WTC11 (cell line): ENCODE measurements around the gene LEKR1. TPM values are rescaled to one million over a fixed set of nuclear protein-coding genes. Genes with fewer than 3 reads are reported as not detected.

Experiments
- ATAC-seq: fragments of 200-7000 bp; cut with Tn5 transposase; 2 replicates; pipeline ENCODE4 v1.10.0; 2021; ENCODE audit warnings: mild to moderate bottlenecking, moderate library complexity
- CTCF ChIA-PET: fragments of 300-600 bp; sonication (Branson Sonifier 250); formaldehyde crosslinking; loops from one replicate; lab custom pipeline; 2021; ENCODE audit warnings: antibody characterized with exemption; lab: Charles Lee
- POLR2A ChIA-PET: fragments of 350-600 bp; sonication (Branson Sonifier 250); formaldehyde crosslinking; loops from one replicate; lab custom pipeline; 2021; ENCODE audit warnings: antibody characterized with exemption; lab: Charles Lee
- DNase-seq: peaks from one replicate; pipeline ENCODE4 v3.0.0; 2021; ENCODE audit warnings: low spot score
- H3K27ac Mint-ChIP-seq: 2 replicates; pipeline ENCODE4 v1.8.0; 2021; ENCODE audit warnings: mixed read lengths
- H3K27me3 Mint-ChIP-seq: 2 replicates; pipeline ENCODE4 v1.8.0; 2021; ENCODE audit warnings: low read depth, mild to moderate bottlenecking, moderate library complexity, mixed read lengths
- H3K36me3 Mint-ChIP-seq: 2 replicates; pipeline ENCODE4 v1.8.0; 2021; ENCODE audit warnings: mixed read lengths
- H3K4me1 Mint-ChIP-seq: 2 replicates; pipeline ENCODE4 v1.8.0; 2022; ENCODE audit warnings: mixed read lengths
- H3K4me3 Mint-ChIP-seq: 2 replicates; pipeline ENCODE4 v1.8.0; 2021; ENCODE audit warnings: mild to moderate bottlenecking, moderate library complexity, mixed read lengths
- H3K9me3 Mint-ChIP-seq: 2 replicates; pipeline ENCODE4 v1.8.0; 2021; ENCODE audit warnings: mixed read lengths
- ATF1 ChIP-seq: sonication (generic); formaldehyde crosslinking; IDR thresholded peaks from 2 replicates; pipeline ENCODE4 v1.8.1; 2023; ENCODE audit warnings: mild to moderate bottlenecking, moderate library complexity, missing genetic modification reagents
- CREB1 ChIP-seq: sonication (generic); formaldehyde crosslinking; IDR thresholded peaks from 2 replicates; pipeline ENCODE4 v1.8.0; 2023; ENCODE audit warnings: mild to moderate bottlenecking, missing genetic modification reagents
- E2F4 ChIP-seq: sonication (generic); formaldehyde crosslinking; IDR thresholded peaks from 2 replicates; pipeline ENCODE4 v1.8.1; 2022; ENCODE audit warnings: low read depth, mild to moderate bottlenecking, moderate library complexity, missing genetic modification reagents, borderline replicate concordance
- FOXK1 ChIP-seq: sonication (generic); formaldehyde crosslinking; IDR thresholded peaks from 2 replicates; pipeline ENCODE4 v1.8.0; 2022; ENCODE audit warnings: mild to moderate bottlenecking, moderate library complexity, missing genetic modification reagents
- GTF2I ChIP-seq: fragments of 250-450 bp; sonication (Bioruptor Pico); conservative IDR thresholded peaks from 2 replicates; pipeline ENCODE4 v1.4.0; 2021; ENCODE audit warnings: mild to moderate bottlenecking
- KAT7 ChIP-seq: sonication (generic); formaldehyde crosslinking; IDR thresholded peaks from 2 replicates; pipeline ENCODE4 v1.8.1; 2023; ENCODE audit warnings: missing genetic modification reagents, mild to moderate bottlenecking, borderline replicate concordance
- NFE2L1 ChIP-seq: sonication (generic); formaldehyde crosslinking; IDR thresholded peaks from 2 replicates; pipeline ENCODE4 v1.8.1; 2023; ENCODE audit warnings: missing genetic modification reagents
- OVOL2 ChIP-seq: fragments of 250-450 bp; sonication (Bioruptor Pico); IDR thresholded peaks from 2 replicates; pipeline ENCODE4 v1.9.0; 2021; ENCODE audit warnings: mild to moderate bottlenecking, borderline replicate concordance
- PRDM15 ChIP-seq: sonication (generic); formaldehyde crosslinking; IDR thresholded peaks from 2 replicates; pipeline ENCODE4 v1.8.0; 2022; ENCODE audit warnings: missing genetic modification reagents
- SOX15 ChIP-seq: fragments of 250-450 bp; sonication (Bioruptor Pico); IDR thresholded peaks from 2 replicates; pipeline ENCODE4 v1.9.0; 2021; ENCODE audit warnings: mild to moderate bottlenecking
- ZNF232 ChIP-seq: sonication (generic); formaldehyde crosslinking; IDR thresholded peaks from 2 replicates; pipeline ENCODE4 v1.8.0; 2022; ENCODE audit warnings: mild to moderate bottlenecking, missing genetic modification reagents
- ZNF317 ChIP-seq: sonication (generic); formaldehyde crosslinking; IDR thresholded peaks from 2 replicates; pipeline ENCODE4 v1.8.1; 2023; ENCODE audit warnings: low read depth, mild to moderate bottlenecking, moderate library complexity, missing genetic modification reagents, borderline replicate concordance
- total RNA-seq: library from RNA; stranded (reverse); gene quantifications from 3 replicates; pipeline ENCODE4 v1.2.3, GENCODE V29; 2021
- TF ChIP-seq, protein P1 (sequence below): fragments of 250-450 bp; sonication (Bioruptor Pico); IDR thresholded peaks from 2 replicates; pipeline ENCODE4 v1.9.0; 2021; ENCODE audit warnings: mild to moderate bottlenecking

The LEKR1 gene
- total RNA-seq, 1 experiment from 2014 or later, result 0.09 TPM

DNA sequence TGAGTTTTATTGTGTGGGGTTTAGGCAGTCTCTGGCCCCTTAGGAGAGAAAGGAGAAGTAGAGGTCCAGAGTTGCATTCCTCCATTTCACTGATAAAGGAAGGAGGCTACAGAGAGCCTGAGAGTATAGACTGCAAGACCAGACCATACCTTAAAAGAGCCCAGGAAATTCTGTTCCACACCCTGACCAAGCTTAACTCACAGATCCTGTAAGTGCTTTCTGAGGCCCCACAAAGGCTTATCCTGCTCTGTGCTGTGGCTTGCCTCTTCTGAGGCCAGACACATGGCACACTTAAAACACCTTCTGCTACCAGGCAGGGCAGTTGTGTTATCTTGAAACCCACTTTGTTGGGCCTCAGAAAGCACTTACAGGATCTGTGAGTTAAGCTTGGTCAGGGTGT is 39.2 kb upstream of the LEKR1 start:
- no peaks in the 10 kb centered on the region for H3K9me3 Mint-ChIP-seq
- ATAC-seq, result no peak; the same call in 1 of the 2 replicates
- ChIA-PET CTCF (no interaction called here), POLR2A (no interaction called here)
- H3K27me3 Mint-ChIP-seq, result no peaks in the 10 kb centered on the region
- peaks cover 11% of the 10 kb centered on the region for H3K4me1 Mint-ChIP-seq
- no peak overlapping the region for H3K4me3 Mint-ChIP-seq
- DNase-seq, result no peak
- no peaks in the 10 kb centered on the region for H3K36me3 Mint-ChIP-seq
- no peak for TF ChIP-seq PRDM15 (CRISPR knock-in tag)
- TF ChIP-seq, all 79 proteins: peak for 0
- H3K27ac Mint-ChIP-seq, result no peak overlapping the region

DNA sequence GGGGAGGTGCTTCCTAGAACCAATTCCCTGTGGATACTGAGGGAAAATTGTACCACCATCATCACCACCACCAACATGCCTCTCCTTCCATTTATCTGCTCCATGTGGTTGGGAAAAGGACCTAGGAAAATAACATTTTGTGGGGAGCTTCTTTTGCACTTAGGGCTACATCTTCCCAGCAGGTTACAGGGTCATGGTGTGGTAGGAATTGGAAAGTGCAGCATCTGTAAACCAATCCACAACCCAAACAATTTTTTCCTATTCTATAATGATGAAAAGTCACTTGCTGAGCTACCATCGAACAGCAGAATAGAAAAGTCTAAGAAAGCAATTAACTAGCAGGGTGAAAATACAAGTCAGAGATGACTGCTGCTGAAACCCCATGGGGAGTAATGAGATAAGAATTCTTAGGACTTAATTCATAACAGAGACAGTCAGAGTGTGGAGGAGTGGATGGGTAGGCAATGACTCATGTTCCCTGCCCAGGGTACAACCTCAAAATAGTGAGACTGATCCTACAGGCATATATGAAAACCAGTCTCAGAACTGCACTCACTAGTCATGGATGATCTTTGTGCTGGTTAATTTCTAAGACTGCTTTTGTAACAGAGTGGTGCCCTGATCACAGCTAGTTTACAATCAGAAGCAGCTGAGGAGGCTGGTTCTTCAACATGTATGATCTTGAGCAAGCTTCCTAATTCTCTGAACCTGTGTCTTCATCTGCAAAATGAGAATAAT is 38.1 kb upstream of the LEKR1 start:
- ChIA-PET CTCF (no interaction called here), POLR2A (no interaction called here)
- Mint-ChIP-seq H3K36me3 (no peaks in the 10 kb centered on the region), H3K27me3 (no peaks in the 10 kb centered on the region), H3K4me1 (peaks cover 12% of the 10 kb centered on the region), H3K27ac (no peak overlapping the region), H3K9me3 (no peaks in the 10 kb centered on the region), H3K4me3 (no peak overlapping the region)
- TF ChIP-seq E2F4 (CRISPR knock-in tag) (no peak), GTF2I (CRISPR knock-in tag) (no peak), ZNF232 (CRISPR knock-in tag) (no peak), ZNF317 (CRISPR knock-in tag) (no peak), ATF1 (CRISPR knock-in tag) (no peak), OVOL2 (CRISPR knock-in tag) (no peak)
- TF ChIP-seq, protein P1, sequence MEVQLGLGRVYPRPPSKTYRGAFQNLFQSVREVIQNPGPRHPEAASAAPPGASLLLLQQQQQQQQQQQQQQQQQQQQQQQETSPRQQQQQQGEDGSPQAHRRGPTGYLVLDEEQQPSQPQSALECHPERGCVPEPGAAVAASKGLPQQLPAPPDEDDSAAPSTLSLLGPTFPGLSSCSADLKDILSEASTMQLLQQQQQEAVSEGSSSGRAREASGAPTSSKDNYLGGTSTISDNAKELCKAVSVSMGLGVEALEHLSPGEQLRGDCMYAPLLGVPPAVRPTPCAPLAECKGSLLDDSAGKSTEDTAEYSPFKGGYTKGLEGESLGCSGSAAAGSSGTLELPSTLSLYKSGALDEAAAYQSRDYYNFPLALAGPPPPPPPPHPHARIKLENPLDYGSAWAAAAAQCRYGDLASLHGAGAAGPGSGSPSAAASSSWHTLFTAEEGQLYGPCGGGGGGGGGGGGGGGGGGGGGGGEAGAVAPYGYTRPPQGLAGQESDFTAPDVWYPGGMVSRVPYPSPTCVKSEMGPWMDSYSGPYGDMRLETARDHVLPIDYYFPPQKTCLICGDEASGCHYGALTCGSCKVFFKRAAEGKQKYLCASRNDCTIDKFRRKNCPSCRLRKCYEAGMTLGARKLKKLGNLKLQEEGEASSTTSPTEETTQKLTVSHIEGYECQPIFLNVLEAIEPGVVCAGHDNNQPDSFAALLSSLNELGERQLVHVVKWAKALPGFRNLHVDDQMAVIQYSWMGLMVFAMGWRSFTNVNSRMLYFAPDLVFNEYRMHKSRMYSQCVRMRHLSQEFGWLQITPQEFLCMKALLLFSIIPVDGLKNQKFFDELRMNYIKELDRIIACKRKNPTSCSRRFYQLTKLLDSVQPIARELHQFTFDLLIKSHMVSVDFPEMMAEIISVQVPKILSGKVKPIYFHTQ, result no peak
- ATAC-seq (no peak), DNase-seq (no peak)

DNA sequence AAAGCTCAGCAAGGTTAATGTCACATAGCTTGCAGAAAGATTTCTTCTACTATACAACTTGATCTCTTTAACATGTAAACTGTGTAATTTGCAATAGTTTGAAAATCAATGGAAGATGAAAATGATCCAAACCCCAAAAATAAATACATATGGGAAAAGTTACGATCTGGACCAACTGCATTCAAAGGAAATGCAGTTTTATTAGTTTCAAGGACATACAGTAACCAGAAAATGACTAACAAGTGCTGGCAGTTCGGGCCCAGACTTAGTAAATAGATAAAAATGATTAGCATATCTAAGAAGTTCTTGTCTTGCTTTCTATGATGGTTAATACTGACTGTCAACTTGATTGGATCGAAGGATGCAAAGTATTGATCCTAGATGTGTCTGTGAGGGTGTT is 37.3 kb upstream of the LEKR1 start:
- ATAC-seq, result no peak
- Mint-ChIP-seq H3K27ac (no peak overlapping the region), H3K9me3 (no peaks in the 10 kb centered on the region), H3K27me3 (no peaks in the 10 kb centered on the region), H3K36me3 (no peaks in the 10 kb centered on the region), H3K4me3 (no peak overlapping the region), H3K4me1 (peaks cover 12% of the 10 kb centered on the region)
- TF ChIP-seq FOXK1, result no peak
- no peak for DNase-seq
- ChIA-PET POLR2A (no interaction called here), CTCF (no interaction called here)

- no peak for DNase-seq
- H3K4me1 Mint-ChIP-seq, result peaks cover 12% of the 10 kb centered on the region
- CTCF ChIA-PET, result no interaction called here
- TF ChIP-seq SOX15 (CRISPR knock-in tag) (no peak), CREB1 (CRISPR knock-in tag) (no peak), KAT7 (CRISPR knock-in tag) (no peak), NFE2L1 (CRISPR knock-in tag) (no peak), GTF2I (CRISPR knock-in tag) (no peak)
- TF ChIP-seq, all 79 proteins: peak for 0
- no peak for ATAC-seq
- H3K27ac Mint-ChIP-seq, result no peak overlapping the region
- no peaks in the 10 kb centered on the region for H3K27me3 Mint-ChIP-seq
- H3K4me3 Mint-ChIP-seq, result no peak overlapping the region
- H3K9me3 Mint-ChIP-seq, result no peaks in the 10 kb centered on the region
- no peaks in the 10 kb centered on the region for H3K36me3 Mint-ChIP-seq
- POLR2A ChIA-PET, result no interaction called here
These were observed 36.0 kb upstream of the LEKR1 start for GRCh38 chr3:156790156-156790555.
